ENCODE measurements around the gene RAB33B.

- TF ChIP-seq SRF (CRISPR knock-in tag; IDR thresholded peaks at IDR 0.05): no peak
- no peak for TF ChIP-seq CTCF (IDR thresholded peaks at IDR 0.05 in 2 of 3, conservative IDR thresholded peaks at IDR 0.05 in 1 of 3; ENCODE audit: insufficient read depth in 2 of 3, low read depth in 1 of 3, low read length in 3 of 3)
- no peak for TF ChIP-seq GTF2A2 (tag; IDR thresholded peaks at IDR 0.05)
- no peak for TF ChIP-seq POLR2A (conservative IDR thresholded peaks at IDR 0.05)
Measured at GRCh38 chr4:139419388-139419914, 34.5 kb upstream of the RAB33B start.

All from K562 (cell line).